AG08395 (cell line): Measurements from ENCODE around the gene WDR75.
"Not testable (repeated sequence)": the region's sequence is repeated elsewhere in the genome, so short reads cannot be mapped to it uniquely, and the experiment has no call there.

Experiments
- DNase-seq: peaks from one replicate; pipeline ENCODE4 v3.0.0; 2012; ENCODE audit warnings: mixed read lengths, low spot score

The WDR75 gene

DNA sequence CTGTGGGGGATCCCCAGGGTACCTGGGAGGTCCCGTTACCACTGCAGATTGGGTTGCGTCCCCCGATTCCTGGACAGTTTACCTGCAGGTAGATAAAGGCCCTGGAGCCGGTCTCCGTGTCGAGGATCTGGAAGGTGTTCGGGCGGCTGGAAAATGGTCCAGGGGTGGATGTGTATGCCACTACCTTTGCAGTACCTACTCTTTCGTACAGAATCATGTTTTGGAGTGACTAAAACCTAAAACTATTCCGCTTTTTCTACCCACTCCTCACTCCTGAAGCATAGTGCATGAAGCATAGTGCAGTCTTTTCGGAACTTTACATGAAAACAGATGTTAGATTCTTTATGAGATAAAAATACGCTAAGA, 418 bp downstream of the WDR75 start:
- no peak for DNase-seq

GRCh38 chr2:189442468-189442867, 1.2 kb downstream of the WDR75 start:
- no peak for DNase-seq

- peak; percentile 6 for DNase-seq
Observed at GRCh38 chr2:189444322-189444721, 3.0 kb downstream of the WDR75 start.

GRCh38 chr2:189446780-189447179, 5.5 kb downstream of the WDR75 start:
- no peak for DNase-seq

- DNase-seq, result no peak
Observed at GRCh38 chr2:189454009-189454408, 12.7 kb downstream of the WDR75 start.

DNA sequence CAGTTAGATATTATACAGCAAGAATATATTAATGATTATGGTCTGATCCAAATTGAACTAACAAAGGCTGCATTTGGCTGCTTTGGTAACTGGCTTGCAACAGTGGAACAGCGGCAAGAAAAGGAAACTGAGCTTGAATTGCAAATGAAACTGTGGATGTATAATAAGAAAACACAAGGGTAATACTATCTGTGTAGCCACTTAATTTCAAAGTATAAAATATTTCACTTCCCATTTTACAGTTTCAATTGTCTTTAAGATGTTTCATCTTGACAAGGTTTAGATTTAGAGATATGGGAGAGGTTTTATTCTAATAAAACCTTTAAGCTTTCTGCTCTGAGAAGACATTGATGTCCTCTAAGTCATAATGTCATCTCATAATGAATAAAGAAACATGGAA, 23.8 kb downstream of the WDR75 start:
- DNase-seq, result no peak

- no peak for DNase-seq
Observed at GRCh38 chr2:189465478-189465877, 24.2 kb downstream of the WDR75 start.

- DNase-seq, result no peak
Observed at GRCh38 chr2:189466046-189466445, 24.8 kb downstream of the WDR75 start.

DNA sequence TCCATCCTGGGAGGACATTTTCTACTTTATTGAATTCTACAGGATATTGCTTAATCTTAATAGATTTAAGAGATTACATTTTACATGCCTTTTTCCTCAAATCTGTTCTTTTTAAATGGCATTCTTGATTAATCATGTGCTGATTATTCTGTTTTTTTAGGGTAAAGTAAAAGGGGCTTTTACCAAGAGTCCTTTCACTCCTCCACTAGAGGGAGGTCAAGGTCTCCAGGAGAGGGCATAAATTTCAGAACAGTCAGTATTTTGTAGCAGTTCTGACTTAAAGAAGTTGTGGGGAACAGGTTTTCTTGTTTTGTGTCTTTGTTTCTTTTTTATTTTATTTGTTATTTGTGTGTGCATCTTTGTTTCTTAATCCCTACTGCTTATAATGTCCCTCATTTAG, 25.4 kb downstream of the WDR75 start:
- peak; percentile 24 for DNase-seq

- DNase-seq, result no peak
Observed at GRCh38 chr2:189467160-189467559, 25.9 kb downstream of the WDR75 start.

GRCh38 chr2:189467593-189467992, 26.3 kb downstream of the WDR75 start:
- DNase-seq, result no peak

- no peak for DNase-seq
Observed at GRCh38 chr2:189474526-189474925, 33.3 kb downstream of the WDR75 start.

DNA sequence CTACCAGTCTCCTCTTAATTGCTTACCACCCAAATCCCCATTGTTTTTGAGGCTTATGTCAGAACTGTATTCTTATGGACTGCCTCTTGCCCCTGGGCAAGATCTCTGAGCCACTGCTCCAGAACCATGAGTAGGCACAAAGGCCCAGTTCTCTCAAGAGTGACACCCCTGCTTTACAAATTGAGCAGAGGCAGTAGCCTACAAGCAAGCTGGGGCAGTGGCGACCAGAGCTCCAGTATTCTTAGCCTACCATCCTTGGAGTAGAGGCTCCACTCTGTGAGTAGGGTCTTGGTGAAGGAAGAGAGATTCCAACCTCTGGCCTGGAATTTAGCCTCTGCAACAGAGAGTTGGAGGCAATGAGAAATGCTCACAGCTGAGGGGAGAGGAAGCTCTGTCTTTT, 36.5 kb downstream of the WDR75 start:
- DNase-seq, result no peak

DNA sequence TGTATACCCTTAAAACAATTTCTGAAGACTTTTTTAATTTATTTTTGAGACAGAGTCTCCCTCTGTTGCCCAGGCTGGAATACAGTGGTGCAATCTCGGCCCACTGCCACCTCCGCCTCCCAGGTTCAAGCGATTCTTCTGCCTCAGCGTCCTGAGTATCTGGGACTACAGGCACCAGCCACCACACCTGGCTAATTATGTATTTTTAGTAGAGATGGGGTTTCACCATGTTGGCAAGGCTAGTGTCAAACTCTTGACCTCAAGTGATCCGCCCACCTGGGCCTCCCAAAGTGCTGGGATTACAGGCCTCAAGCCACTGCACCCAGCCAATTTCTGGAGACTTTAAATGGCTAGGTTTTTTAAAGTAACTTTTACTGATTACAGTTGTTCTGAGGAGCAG, 37.0 kb downstream of the WDR75 start:
- not testable (repeated sequence) for DNase-seq

- DNase-seq, result no peak
Observed at GRCh38 chr2:189481071-189481470, 39.8 kb downstream of the WDR75 start.

DNA sequence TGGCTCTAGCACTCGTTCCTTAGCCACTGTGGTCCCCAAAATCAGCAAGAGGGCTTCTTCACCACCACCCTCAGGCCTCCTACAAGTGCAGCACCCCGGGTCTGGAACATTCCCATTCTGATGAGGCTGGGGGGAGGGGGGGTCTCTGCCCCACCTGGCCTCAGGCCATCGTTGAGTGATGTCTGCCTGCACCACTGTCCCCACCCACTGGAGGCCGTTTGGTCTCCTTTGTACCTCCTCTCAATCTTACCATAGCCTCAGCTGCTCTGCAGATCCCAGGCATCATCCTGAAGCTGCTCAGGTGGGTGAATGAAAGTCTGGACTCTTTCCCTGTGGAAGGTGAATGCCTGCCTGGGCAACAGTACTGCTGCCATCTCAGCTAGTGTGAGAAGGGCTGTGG, 42.3 kb downstream of the WDR75 start:
- no peak for DNase-seq

- DNase-seq, result no peak
Observed at GRCh38 chr2:189483980-189484740, 42.9 kb downstream of the WDR75 start.

DNA sequence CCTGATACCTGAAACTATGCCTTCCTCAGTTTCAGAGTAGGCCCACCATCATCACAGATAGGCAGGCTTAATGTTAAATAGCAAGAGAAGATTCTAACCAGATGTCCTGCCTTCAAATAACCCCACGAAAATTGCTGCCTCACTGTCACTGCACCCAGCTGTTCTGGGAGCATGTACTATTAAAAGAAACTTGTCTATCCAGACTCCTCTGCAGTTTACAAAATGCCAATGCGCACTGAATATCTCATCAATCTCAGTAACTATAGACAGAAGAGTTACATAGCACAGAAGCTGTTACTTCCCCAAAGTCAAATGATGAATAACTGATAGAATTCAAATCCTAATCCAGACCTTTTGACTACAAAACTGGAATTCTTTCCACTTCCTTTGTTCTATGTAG, 43.9 kb downstream of the WDR75 start:
- DNase-seq, result no peak

GRCh38 chr2:189486237-189486770, 45.0 kb downstream of the WDR75 start:
- DNase-seq, result no peak

DNA sequence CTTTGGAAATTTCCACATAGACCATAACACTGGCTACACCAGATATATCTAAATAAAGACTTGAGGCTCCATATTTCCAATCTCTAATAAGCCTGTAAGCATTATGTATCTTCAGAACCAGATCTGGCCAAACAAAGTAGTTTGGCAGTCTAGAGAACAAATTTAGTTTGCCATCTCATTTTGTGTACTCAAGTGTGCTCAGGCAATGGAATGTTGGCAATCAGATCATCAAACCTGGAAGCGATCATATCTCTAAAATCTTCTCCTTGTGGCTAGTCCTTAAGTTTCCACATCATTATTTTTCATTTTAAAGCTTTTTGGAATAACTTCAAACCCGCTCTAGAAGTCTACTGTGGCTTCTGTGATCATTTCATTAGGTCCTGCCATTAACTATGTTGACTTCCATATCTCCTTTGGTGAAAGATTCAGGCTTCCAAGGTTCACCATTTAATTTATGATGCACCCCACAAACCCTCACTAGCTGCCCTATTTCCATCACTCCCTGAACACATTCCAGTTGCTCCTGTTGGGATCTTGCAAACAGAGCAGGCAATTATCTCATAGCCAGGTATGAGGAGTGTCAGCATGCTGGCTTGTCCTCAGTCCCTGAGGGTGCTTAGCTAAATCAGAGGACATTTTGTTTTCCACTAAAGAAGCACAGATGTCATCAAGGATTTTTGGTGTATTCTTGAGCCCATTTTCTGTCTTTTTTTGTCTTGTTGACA, 46.2 kb downstream of the WDR75 start:
- DNase-seq, result no peak

DNA sequence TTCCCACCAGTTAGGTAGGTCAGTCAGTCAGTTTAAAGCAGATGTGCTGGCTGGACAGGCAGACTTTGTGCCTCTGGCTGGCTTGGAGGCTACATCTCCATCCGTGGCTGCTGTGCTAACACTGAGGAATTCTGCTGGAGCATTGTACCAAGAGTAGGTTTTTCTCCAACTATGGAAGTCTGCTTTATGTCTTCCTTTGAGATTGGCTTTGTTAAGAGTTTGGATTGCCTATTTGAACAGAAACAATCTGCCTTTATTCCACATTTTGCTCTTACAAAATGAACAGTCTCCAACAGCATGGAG, 46.7 kb downstream of the WDR75 start:
- no peak for DNase-seq

GRCh38 chr2:189492451-189492850, 51.2 kb downstream of the WDR75 start:
- DNase-seq, result peak; percentile 40

DNA sequence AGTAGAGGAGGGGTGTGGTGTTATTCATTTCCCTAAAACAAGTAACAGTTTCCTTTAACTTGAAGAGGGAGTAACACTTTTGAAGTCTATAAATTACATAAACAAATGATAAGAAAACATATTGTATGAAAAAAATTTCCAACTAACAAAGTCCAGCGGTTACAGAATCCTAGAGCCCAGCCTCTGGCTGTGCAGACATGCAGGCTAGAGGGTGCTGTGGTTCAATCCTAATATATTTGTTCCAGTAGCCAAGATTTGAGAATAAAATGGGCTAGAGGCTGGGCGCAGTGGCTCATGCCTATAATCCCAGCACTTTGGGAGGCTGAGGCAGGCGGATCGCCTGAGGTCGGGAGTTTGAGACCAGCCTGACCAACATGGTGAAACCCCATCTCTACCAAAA, 56.9 kb downstream of the WDR75 start:
- DNase-seq, result no peak

DNA sequence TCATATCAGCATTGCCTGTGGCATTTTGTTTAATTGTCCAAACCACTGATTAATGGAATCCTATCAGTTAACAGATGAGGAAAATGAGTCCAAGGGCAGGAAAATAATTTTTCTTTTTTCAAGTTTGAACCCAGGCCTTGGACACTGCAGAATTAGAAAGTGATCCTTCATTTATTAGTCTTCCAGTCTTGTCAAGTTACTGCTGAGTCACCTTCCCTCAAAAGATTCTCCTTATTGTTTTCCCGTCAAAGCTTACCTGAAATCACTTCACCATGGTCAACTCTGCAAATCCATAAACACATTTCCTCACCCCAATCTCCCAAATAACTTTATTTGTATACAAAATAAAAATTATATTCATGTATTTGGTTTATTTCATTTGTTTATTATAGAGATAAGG, 57.9 kb downstream of the WDR75 start:
- DNase-seq, result no peak
